T-helper 22 cell (primary cell): ENCODE data around the gene NOS1.
"Not testable (repeated sequence)": the region's sequence is repeated elsewhere in the genome, so short reads cannot be mapped to it uniquely, and the experiment has no call there.

ENCODE experiments used
- DNase-seq: peaks from one replicate; pipeline ENCODE4 v3.0.0-alpha.2; 2020; ENCODE audit warnings: low read depth

NOS1 gene

DNA sequence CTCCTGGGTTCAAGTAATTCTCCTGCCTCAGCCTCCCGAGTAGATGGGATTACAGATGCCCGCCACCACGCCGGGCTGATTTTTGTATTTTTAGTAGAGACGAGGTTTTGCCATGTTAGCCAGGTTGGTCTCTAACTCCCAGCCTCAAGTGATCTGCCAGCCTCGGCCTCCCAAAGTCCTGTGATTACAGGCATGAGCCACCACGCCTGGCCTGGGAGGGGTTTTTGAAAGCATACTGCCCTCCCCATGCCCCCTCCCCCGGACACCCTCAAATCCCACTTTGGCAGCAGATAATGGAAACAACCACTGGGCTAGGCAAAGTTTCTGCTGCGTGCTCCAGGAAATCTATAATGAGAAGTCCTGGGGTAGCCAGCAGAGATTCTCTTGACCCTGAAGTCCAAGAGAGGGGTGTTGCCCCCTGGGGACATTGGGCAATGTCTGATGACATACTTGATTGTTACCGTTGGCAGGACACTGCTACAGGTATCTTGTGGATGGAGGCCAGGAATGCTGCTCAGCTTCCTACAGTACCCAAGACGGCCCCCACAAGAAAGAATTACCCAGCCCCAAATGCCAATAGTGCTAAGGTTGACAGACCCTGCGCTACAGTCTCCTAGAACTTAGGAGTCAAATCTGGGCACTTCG is 152.5 kb downstream of the NOS1 start:
- DNase-seq: no peak

GRCh38 chr12:117208206-117208605 is 153.2 kb downstream of the NOS1 start:
- no peak for DNase-seq

DNA sequence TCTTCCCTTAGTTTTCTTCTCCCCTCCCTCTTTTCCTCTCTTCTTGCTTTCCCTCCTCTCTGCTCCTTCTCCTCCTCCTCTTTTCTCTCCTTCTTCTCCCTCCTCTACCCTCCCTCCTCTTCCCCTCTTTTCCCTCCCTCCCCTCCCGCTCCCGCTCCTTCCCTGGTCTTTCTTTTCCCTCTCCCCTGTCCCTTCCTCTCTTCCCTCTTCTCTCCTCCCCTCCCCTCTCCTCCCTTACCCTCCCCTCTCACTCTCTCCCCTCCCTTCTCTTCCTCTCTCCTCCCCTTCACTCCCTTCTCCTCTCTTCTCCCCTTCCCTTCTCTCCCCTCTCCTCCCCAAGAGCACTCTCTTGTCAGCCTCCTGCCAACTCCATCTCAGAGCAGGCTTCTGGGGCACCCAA is 153.8 kb downstream of the NOS1 start:
- DNase-seq: no peak

- no peak for DNase-seq
Measured at GRCh38 chr12:117202556-117202955, 158.9 kb downstream of the NOS1 start.

- no peak for DNase-seq
Measured at GRCh38 chr12:117202033-117202432, 159.4 kb downstream of the NOS1 start.

- DNase-seq: not testable (repeated sequence)
Measured at GRCh38 chr12:117199956-117200744, 161.3 kb downstream of the NOS1 start.

GRCh38 chr12:117196334-117196733 is 165.1 kb downstream of the NOS1 start:
- DNase-seq: not testable (repeated sequence)

GRCh38 chr12:117195027-117195426 is 166.4 kb downstream of the NOS1 start:
- DNase-seq: not testable (repeated sequence)

- no peak for DNase-seq
Measured at GRCh38 chr12:117193903-117194302, 167.5 kb downstream of the NOS1 start.

DNA sequence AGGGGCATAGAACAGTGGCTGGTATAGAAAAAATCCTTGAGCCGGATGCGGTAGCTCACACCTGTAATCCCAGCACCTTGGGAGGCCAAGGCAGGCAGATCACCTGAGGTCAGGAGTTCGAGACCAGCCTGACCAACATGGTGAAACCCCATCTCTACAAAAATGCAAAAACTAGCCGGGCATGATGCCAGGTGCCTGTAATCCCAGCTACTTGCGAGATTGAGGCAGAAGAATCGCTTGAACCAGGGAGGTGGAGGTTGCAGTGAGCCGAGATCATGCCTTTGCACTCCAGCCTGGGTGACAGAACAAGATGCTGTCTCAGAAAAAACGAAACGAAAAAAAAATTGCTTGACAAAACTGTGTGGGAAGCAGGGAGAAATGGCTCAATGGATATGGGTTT is 168.8 kb downstream of the NOS1 start:
- not testable (repeated sequence) for DNase-seq

DNA sequence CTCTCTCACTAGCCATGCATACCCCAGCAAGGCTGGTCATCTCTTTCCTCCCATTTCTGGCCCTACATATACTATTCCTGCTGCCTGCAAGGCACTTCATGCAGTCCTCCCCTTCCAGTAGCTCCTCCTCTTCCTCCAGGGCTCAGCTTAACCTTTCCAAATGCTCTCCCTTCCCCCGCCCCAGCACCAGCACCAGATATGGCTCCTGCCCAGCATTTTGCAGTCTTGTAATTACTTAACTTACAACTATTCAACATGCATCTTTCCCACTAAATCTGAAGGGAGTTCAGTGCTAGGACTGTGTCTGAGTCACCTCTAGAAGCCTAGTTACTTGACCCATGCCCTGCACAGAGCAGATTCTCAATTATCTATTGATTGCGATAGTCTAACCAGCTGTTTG is 169.4 kb downstream of the NOS1 start:
- no peak for DNase-seq

DNA sequence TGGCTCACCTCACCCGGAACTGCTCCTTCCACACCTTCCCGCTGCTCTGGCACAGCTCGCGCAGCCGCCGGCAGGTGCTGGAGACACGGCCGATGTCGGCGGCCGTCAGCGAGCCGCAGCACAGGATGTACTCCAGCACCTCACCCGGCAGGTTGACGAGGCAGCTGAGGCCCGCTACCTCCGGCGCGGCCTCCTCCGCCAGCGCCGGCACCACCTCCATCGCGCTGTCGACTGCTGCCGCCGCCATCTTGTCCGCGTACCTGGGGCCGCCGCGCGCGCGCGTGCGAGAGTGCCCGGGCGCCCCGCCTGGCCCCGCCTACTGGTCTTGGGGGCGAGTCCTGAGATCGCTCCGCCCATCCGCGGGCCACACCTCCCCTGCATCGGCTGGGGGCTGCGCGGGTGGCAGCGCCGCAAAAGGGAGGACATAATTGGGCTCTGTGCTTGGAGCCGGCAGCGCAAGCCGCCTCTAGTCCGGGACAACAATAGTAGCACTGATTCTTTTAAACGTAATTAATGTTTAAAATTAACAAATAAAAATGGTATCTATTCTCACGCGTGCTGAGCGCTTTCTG is 171.1 kb downstream of the NOS1 start, which contains the start of gene FBXO21:
Gene FBXO21 (minus strand): TSS at position 261 of the 572 bp plus-strand sequence. CDS start 14 bp downstream, at position 247.
- DNase-seq: peak; percentile 82

DNA sequence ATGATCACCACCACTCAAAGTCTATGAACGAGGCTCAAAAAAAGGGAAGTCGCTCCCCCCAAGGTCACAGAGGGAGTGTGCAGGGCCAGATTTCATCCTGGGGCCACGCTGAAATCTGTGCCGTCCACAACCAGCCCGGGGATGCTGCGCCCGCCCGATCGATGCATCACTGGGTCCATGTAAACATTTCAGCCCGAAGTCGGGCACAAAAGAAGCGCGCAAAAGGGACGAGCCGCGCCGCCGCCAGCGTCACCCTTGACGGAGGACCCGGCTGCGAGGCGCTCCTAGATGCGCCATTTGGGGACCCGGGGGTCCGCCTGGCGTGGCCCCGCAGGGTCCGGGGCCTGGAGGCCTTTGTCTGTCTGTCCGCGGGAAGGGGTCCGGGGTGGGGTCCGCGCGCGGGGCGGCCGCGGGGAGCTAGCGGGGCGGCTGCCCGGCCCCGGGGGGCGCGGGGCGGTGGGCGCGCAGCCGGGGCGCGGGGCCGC is 171.7 kb downstream of the NOS1 start:
- DNase-seq: no peak

DNA sequence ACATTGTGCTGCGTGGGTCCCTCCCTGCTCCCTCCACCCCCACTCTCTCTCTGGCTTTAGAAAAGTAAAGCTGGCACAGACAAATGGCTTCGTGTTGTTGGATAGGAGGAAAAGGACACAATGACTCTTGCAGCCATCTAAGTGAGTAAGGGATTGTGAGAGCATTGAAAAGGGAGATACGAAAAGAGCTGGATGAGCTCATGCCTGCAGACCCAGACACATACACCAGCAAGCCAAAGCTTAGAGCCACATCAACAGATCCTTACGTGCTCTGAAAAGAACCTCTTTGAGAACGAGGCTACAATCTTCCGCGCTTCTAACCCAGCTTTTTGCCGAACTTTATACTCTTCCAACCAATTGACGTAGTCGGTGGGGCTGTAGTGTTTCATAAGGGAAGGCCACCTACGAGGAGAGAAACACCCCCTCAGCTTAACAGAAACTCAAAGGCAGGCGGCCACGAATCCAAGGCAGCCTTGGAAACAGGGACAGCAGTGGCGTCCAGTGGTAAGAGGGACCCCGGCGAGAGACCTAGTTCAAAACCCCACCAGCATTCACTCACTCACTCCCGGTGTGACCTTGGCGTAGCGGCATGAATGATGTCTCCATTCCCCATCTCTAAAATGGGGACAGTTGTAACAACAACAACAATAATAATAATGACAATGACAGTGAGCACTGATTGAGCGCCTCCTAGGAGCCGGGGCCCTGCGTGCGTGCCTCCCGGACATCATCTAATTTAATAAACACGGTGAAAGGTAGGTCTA is 172.3 kb downstream of the NOS1 start:
- no peak for DNase-seq

GRCh38 chr12:117188121-117188665 is 173.2 kb downstream of the NOS1 start:
- DNase-seq: no peak

DNA sequence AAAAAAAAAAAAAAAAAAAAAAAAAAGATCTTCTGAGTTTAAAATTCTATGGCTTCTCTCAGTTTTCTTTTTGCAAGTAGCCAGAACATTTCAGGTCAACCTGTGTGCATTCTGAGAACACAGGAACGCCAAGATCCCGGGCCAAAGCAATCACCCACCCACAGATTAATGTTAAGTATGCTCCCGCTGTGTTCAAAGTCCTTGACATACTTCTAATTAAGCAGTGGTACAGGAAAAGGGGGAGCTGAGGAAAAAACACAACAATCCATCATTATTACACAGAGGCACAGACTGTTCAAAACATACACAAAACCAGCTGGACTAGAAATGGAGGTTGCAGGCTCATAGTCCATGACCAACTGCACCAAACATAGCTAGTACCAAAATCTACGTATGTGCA is 174.0 kb downstream of the NOS1 start:
- DNase-seq: no peak

DNA sequence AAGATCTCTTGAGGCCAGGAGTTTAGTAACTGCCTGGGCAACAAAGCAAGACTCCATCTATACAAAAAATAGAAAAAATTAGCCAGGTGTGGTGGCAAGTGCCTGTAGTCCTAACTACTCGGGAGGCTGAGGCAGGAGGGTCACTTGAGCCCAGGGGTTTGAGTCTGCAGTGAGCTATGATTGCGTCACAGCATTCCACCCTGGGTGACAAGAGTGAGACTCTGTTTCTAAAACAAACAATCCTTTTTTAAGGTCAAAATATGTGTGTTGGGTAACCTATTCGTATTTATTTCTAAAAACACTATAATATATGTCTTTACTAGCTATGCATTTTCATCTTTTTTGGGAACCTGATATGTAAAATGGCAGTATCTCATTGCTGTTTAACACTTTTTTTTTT is 178.6 kb downstream of the NOS1 start:
- no peak for DNase-seq

- DNase-seq: not testable (repeated sequence)
Measured at GRCh38 chr12:117181468-117181843, 180.0 kb downstream of the NOS1 start.

GRCh38 chr12:117180758-117181467 is 180.5 kb downstream of the NOS1 start:
- DNase-seq: no peak

- DNase-seq: no peak
Measured at GRCh38 chr12:117178745-117179144, 182.7 kb downstream of the NOS1 start.

DNA sequence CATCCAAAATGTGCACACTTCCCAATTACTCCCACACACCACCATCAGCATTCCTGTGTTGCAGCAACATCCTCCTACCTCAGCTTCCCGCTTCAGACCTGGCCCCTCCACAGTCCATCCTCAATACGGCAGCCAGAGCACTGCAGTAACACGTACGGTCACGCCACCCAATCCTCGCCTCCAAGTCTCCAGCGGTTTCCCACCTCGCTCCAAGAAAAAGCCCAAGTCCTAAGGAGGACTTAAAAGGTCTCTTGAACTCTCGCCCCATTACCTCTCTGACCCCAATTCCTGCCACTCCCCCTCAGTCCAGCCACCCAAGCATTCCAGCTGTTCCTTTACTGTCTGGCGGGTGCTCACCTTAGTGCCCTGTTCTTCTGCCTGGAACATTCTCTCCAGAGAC is 183.1 kb downstream of the NOS1 start:
- DNase-seq: no peak
